H1 (cell line): ENCODE results near the gene SLC1A5. TPM values are rescaled to one million over a fixed set of nuclear protein-coding genes. Genes with fewer than 3 reads are reported as not detected.

Experiments used
- CTCF ChIA-PET: fragments of 300-600 bp; sonication (Branson Sonifier 250); formaldehyde crosslinking; loops from one replicate; lab custom pipeline; 2021; ENCODE audit not compliant: partially characterized antibody; lab: Charles Lee
- POLR2A ChIA-PET: fragments of 300-600 bp; sonication (Branson Sonifier 250); formaldehyde crosslinking; loops from one replicate; lab custom pipeline; 2021; ENCODE audit warnings: inconsistent platforms; ENCODE audit not compliant: partially characterized antibody; lab: Charles Lee
- DNase-seq, 2 experiments: peaks; one replicate each; pipeline versions ENCODE4 v3.0.0 to v3.0.0-alpha.2; 2010 to 2022; ENCODE audit warnings: low spot score in 2 of 2, low read depth in 1 of 2, mixed read lengths in 1 of 2
- FAIRE-seq: peaks from 2 replicates; lab custom pipeline; 2011; peaks lifted over from hg19 to GRCh38; lab: Jason Lieb, UNC
- H2AFZ ChIP-seq: 2 replicates; pipeline ENCODE4 v1.8.1; 2012; ENCODE audit warnings: low read length, inconsistent platforms
- H2AK5ac ChIP-seq: 2 replicates; pipeline ENCODE4 v1.6.1; 2013; ENCODE audit warnings: low read depth, low read length
- H2BK120ac ChIP-seq: replicated peaks from 2 replicates; pipeline ENCODE3; 2013; ENCODE audit warnings: low read depth, low read length, inconsistent platforms
- H2BK12ac ChIP-seq: 2 replicates; pipeline ENCODE4 v1.6.1; 2013; ENCODE audit warnings: low read depth, low read length
- H2BK15ac ChIP-seq: 2 replicates; pipeline ENCODE4 v1.6.1; 2013; ENCODE audit warnings: low read length
- H2BK20ac ChIP-seq: 2 replicates; pipeline ENCODE4 v1.6.1; 2013; ENCODE audit warnings: low read length
- H2BK5ac ChIP-seq: 2 replicates; pipeline ENCODE4 v1.6.1; 2013; ENCODE audit warnings: low read depth, low read length
- H3K14ac ChIP-seq: 2 replicates; pipeline ENCODE4 v1.6.1; 2013; ENCODE audit warnings: inconsistent platforms; ENCODE audit not compliant: insufficient read length
- H3K18ac ChIP-seq: 2 replicates; pipeline ENCODE4 v1.6.1; 2013; ENCODE audit warnings: low read length; ENCODE audit errors: extremely low read depth
- H3K23ac ChIP-seq: 2 replicates; pipeline ENCODE4 v1.6.1; 2013; ENCODE audit warnings: inconsistent platforms; ENCODE audit not compliant: insufficient read length
- H3K23me2 ChIP-seq: 2 replicates; pipeline ENCODE4 v1.6.1; 2013; ENCODE audit warnings: low read depth, low read length
- H3K27ac ChIP-seq: 2 replicates; pipeline ENCODE4 v1.6.1; 2011; ENCODE audit warnings: low read depth, low read length, inconsistent platforms
- H3K27me3 ChIP-seq, 4 experiments: replicated peaks in 1 of 4; 1 replicate in 1 of 4; 2 replicates in 3 of 4; pipeline versions ENCODE4 v1.6.1 to v1.8.1; 2011 to 2013; ENCODE audit warnings: low read length in 3 of 4, mild to moderate bottlenecking in 3 of 4, inconsistent platforms in 2 of 4, mixed read lengths in 2 of 4, moderate library complexity in 1 of 4; ENCODE audit not compliant: control insufficient read depth in 3 of 4, insufficient read depth in 3 of 4; ENCODE audit errors: extremely low read depth in 1 of 4
- H3K36me3 ChIP-seq, 4 experiments: 2 replicates each; pipeline versions ENCODE4 v1.6.1 to v1.8.1; 2011 to 2013; ENCODE audit warnings: mild to moderate bottlenecking in 4 of 4, low read length in 3 of 4, moderate library complexity in 2 of 4, control low read depth in 1 of 4, inconsistent platforms in 1 of 4; ENCODE audit not compliant: insufficient read depth in 4 of 4, control insufficient read depth in 2 of 4
- H3K4ac ChIP-seq: replicated peaks from 2 replicates; pipeline ENCODE3; 2013; ENCODE audit warnings: low read length, low read depth, mixed read lengths, inconsistent platforms; ENCODE audit not compliant: insufficient read length
- H3K4me1 ChIP-seq, 4 experiments: replicated peaks in 1 of 4; 1 replicate in 1 of 4; 2 replicates in 3 of 4; pipeline versions ENCODE4 v1.6.1 to v1.8.1; 2011 to 2013; ENCODE audit warnings: low read length in 3 of 4, inconsistent platforms in 2 of 4, mixed read lengths in 1 of 4; ENCODE audit not compliant: insufficient read depth in 4 of 4, control insufficient read depth in 3 of 4
- H3K4me2 ChIP-seq, 2 experiments: 2 replicates each; pipeline versions ENCODE4 v1.6.1 to v1.8.1; 2011 to 2013; ENCODE audit warnings: low read depth in 2 of 2, low read length in 2 of 2, control low read depth in 1 of 2, inconsistent platforms in 1 of 2, mild to moderate bottlenecking in 1 of 2; ENCODE audit not compliant: insufficient read depth in 1 of 2
- H3K4me3 ChIP-seq, 4 experiments: fragments of 200-600, 300-600 bp in 1 of 4; sonication (generic), shearing (Covaris generic), sonication (Bioruptor Twin) in 1 of 4; 2 replicates each; pipeline versions ENCODE4 v1.5.1 to v1.8.1; 2011 to 2016; ENCODE audit warnings: low read length in 4 of 4, low read depth in 3 of 4, control low read depth in 2 of 4, inconsistent platforms in 2 of 4, mild to moderate bottlenecking in 2 of 4, mixed read lengths in 1 of 4, moderate library complexity in 1 of 4; ENCODE audit not compliant: insufficient read depth in 2 of 4; ENCODE audit errors: extremely low read depth in 1 of 4
- H3K56ac ChIP-seq: replicated peaks from 2 replicates; pipeline ENCODE3; 2013; ENCODE audit warnings: low read depth, mild to moderate bottlenecking, mixed read lengths, low read length, inconsistent platforms; ENCODE audit not compliant: insufficient read length
- H3K79me1 ChIP-seq: 2 replicates; pipeline ENCODE4 v1.6.1; 2013; ENCODE audit warnings: low read depth, low read length, control low read depth
- H3K79me2 ChIP-seq, 2 experiments: 2 replicates each; pipeline versions ENCODE4 v1.6.1 to v1.8.1; 2012 to 2013; ENCODE audit warnings: low read length in 2 of 2, mild to moderate bottlenecking in 2 of 2, inconsistent platforms in 1 of 2; ENCODE audit not compliant: insufficient read depth in 2 of 2, control insufficient read depth in 1 of 2
- H3K9ac ChIP-seq, 4 experiments: replicated peaks in 1 of 4; 1 replicate in 1 of 4; 2 replicates in 3 of 4; pipeline versions ENCODE4 v1.6.1 to v1.8.1; 2011 to 2013; ENCODE audit warnings: low read depth in 3 of 4, low read length in 3 of 4, control low read depth in 2 of 4, mild to moderate bottlenecking in 2 of 4, moderate library complexity in 2 of 4, inconsistent platforms in 1 of 4; ENCODE audit errors: extremely low read depth in 1 of 4
- H3K9me3 ChIP-seq, 2 experiments: 2 replicates each; pipeline versions ENCODE4 v1.6.1 to v1.8.1; 2012 to 2013; ENCODE audit warnings: mild to moderate bottlenecking in 2 of 2, moderate library complexity in 2 of 2, control low read depth in 1 of 2, inconsistent platforms in 1 of 2, low read depth in 1 of 2, low read length in 1 of 2, mixed read lengths in 1 of 2; ENCODE audit not compliant: insufficient read depth in 2 of 2
- H4K20me1 ChIP-seq, 2 experiments: replicated peaks in 1 of 2; 2 replicates each; pipeline versions ENCODE3 to v1.8.1; 2011 to 2013; ENCODE audit warnings: inconsistent platforms in 2 of 2, low read length in 2 of 2, mild to moderate bottlenecking in 1 of 2; ENCODE audit not compliant: insufficient read depth in 2 of 2, control insufficient read depth in 1 of 2
- H4K5ac ChIP-seq: 2 replicates; pipeline ENCODE4 v1.6.1; 2013; ENCODE audit warnings: low read length, low read depth, mixed read lengths, inconsistent platforms; ENCODE audit not compliant: insufficient read length
- H4K8ac ChIP-seq: 2 replicates; pipeline ENCODE4 v1.8.0; 2013; ENCODE audit warnings: mild to moderate bottlenecking, moderate library complexity, low read length, inconsistent platforms; ENCODE audit not compliant: insufficient read depth; ENCODE audit errors: extremely low read depth
- H4K91ac ChIP-seq: replicated peaks from 2 replicates; pipeline ENCODE3; 2013; ENCODE audit warnings: low read length, mixed read lengths, inconsistent platforms; ENCODE audit not compliant: insufficient read length
- GABPA ChIP-seq: IDR thresholded peaks from 2 replicates; pipeline ENCODE4 v1.6.1; 2011; ENCODE audit warnings: mild to moderate bottlenecking, low read length, moderate library complexity, borderline replicate concordance; ENCODE audit not compliant: insufficient read depth
- JUN ChIP-seq: IDR thresholded peaks from 2 replicates; pipeline ENCODE4 v1.6.1; 2011; ENCODE audit warnings: low read depth, mild to moderate bottlenecking, improper control_type of control experiment, low read length
- JUND ChIP-seq: IDR thresholded peaks from 2 replicates; pipeline ENCODE4 v1.6.1; 2011; ENCODE audit warnings: mild to moderate bottlenecking, improper control_type of control experiment, low read length
- POU5F1 ChIP-seq: IDR thresholded peaks from 2 replicates; pipeline ENCODE4 v1.6.1; 2011; ENCODE audit warnings: low read depth, mild to moderate bottlenecking, low read length, moderate library complexity
- RAD21 ChIP-seq, 2 experiments: IDR thresholded peaks in 1 of 2; conservative IDR thresholded peaks in 1 of 2; 2 replicates each; pipeline ENCODE4 v1.6.1; 2011; ENCODE audit warnings: low read depth in 2 of 2, low read length in 2 of 2, improper control_type of control experiment in 1 of 2, inconsistent platforms in 1 of 2, mild to moderate bottlenecking in 1 of 2, moderate library complexity in 1 of 2
- RNF2 ChIP-seq: fragments of 200-900, 300-1000 bp; sonication (generic); IDR thresholded peaks from 2 replicates; pipeline ENCODE4 v1.7.1; 2016; ENCODE audit warnings: borderline replicate concordance, low read depth, mild to moderate bottlenecking, antibody characterized with exemption, low read length; ENCODE audit not compliant: poor library complexity, severe bottlenecking; ENCODE audit errors: missing control alignments
- RXRA ChIP-seq: IDR thresholded peaks from 2 replicates; pipeline ENCODE4 v1.6.1; 2011; ENCODE audit warnings: low read depth, mild to moderate bottlenecking, low read length, moderate library complexity; ENCODE audit not compliant: insufficient read depth
- SIN3A ChIP-seq, 2 experiments: IDR thresholded peaks in 1 of 2; conservative IDR thresholded peaks in 1 of 2; 2 replicates each; pipeline ENCODE4 v1.6.1; 2011 to 2012; ENCODE audit warnings: low read length in 2 of 2, improper control_type of control experiment in 1 of 2, low read depth in 1 of 2, mild to moderate bottlenecking in 1 of 2
- SIRT6 ChIP-seq: IDR thresholded peaks from one replicate; pipeline ENCODE4 v1.7.1; 2012; ENCODE audit warnings: low read length, inconsistent platforms
- TAF1 ChIP-seq: IDR thresholded peaks from 2 replicates; pipeline ENCODE4 v1.6.1; 2011; ENCODE audit warnings: mild to moderate bottlenecking, low read depth, low read length
- YY1 ChIP-seq: IDR thresholded peaks from 2 replicates; pipeline ENCODE4 v1.6.1; 2011; ENCODE audit warnings: low read depth, mild to moderate bottlenecking, low read length
- ZNF274 ChIP-seq: IDR thresholded peaks from 2 replicates; pipeline ENCODE4 v1.7.0; 2012; ENCODE audit warnings: low read length, borderline replicate concordance; ENCODE audit errors: extremely low read depth
- WGBS, 2 experiments: shearing (Covaris generic) in 1 of 2; methylation state at CpG; one replicate each; pipeline versions ENCODE4 v1.1.6 to v1.1.7; 2013 to 2015; ENCODE audit warnings: low lambda C conversion rate in 2 of 2, mixed read lengths in 2 of 2, inconsistent platforms in 1 of 2, low coverage in 1 of 2, missing lambda C conversion rate in 1 of 2; ENCODE audit not compliant: insufficient replicate concordance in 2 of 2, insufficient coverage in 1 of 2, insufficient read length in 1 of 2; ENCODE audit errors: extremely low coverage in 1 of 2, missing lambda C conversion rate in 1 of 2; 5-methylcytosine and 5-hydroxymethylcytosine counted together
- polyA plus RNA-seq, 7 experiments: library from polyadenylated mRNA; depleted of rRNA in 3 of 7; stranded (reverse) in 5 of 7; unstranded in 2 of 7; fragments of >200 nt in 5 of 7; fragments of 200-250 nt in 2 of 7; gene quantifications; 1 replicate in 5 of 7; 2 replicates in 1 of 7; 4 replicates in 1 of 7; pipeline versions ENCODE4 v1.2.1 to v1.2.3, GENCODE V29; 2011 to 2013; ENCODE audit warnings: missing spikeins in 2 of 7, mixed read lengths in 2 of 7
- total RNA-seq: library from RNA; stranded (reverse); fragmentation: NEBNext Ultra II Directional; extraction: Animal tissue kit (Norgen Biotek cat#: 25700); gene quantifications from 2 replicates; pipeline ENCODE4 v1.2.1, GENCODE V29; 2021
- TF ChIP-seq, protein P1 (sequence below): IDR thresholded peaks from 2 replicates; pipeline ENCODE4 v1.6.1; 2012; ENCODE audit warnings: inconsistent platforms

SLC1A5 gene
- total and polyA plus RNA-seq, 2 of the 8 experiments (the other 6 are each of a cell fraction or from before 2014, with no cell fraction given) = 291 to 351 TPM

DNA sequence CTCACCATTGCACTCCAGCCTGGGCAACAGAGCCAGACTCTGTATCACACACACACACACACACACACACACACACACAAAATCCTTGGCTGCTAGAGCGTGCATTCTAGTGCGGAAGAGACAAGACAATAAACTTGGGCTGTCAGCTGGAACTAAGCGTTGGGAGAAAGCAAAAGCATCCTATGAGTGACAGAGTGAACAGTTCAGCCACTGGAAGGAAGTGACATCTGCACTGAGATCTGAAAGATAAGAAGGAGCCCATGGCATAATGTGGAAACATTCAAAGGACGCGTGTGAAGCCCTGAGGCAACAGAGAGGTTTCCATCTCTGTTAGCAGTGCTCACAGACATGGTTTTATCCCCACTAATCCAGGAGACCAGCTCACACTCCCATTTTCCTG, 3.5 kb upstream of the SLC1A5 start:
- H3K14ac ChIP-seq = no peak overlapping the region
- no peak overlapping the region for H2BK120ac ChIP-seq
- H2BK15ac ChIP-seq = no peak overlapping the region
- H2BK20ac ChIP-seq = no peak overlapping the region
- no peak overlapping the region for H4K8ac ChIP-seq
- 95% methylated on average over 5 of the region's 5 CpGs; no CpG with 5 or more reads in 1 of the 2 experiments for WGBS, 2 experiments
- H3K56ac ChIP-seq = no peak overlapping the region
- no peaks in the 10 kb centered on the region; a peak in 2 of 7 replicates for H3K4me1 ChIP-seq
- H4K91ac ChIP-seq = no peak overlapping the region
- H3K18ac ChIP-seq = no peak overlapping the region
- H3K36me3 ChIP-seq = no peaks in the 10 kb centered on the region
- no peak for FAIRE-seq
- no peak overlapping the region for H3K9ac ChIP-seq
- H3K27ac ChIP-seq = no peak overlapping the region
- H3K79me1 ChIP-seq = no peaks in the 10 kb centered on the region
- H3K4ac ChIP-seq = no peak overlapping the region
- peaks cover 11 to 14% of the 10 kb centered on the region in 2 experiments for H3K79me2 ChIP-seq
- peaks cover 4% of the 10 kb centered on the region; the same call in 1 of the 2 replicates for H3K23me2 ChIP-seq
- no peak overlapping the region for H2AFZ ChIP-seq
- H4K20me1 ChIP-seq = peaks cover 0 to 2% of the 10 kb centered on the region in 2 experiments
- H3K23ac ChIP-seq = no peak overlapping the region
- no peaks in the 10 kb centered on the region for H3K9me3 ChIP-seq
- no peak overlapping the region for H2BK5ac ChIP-seq
- TF ChIP-seq, protein P1, sequence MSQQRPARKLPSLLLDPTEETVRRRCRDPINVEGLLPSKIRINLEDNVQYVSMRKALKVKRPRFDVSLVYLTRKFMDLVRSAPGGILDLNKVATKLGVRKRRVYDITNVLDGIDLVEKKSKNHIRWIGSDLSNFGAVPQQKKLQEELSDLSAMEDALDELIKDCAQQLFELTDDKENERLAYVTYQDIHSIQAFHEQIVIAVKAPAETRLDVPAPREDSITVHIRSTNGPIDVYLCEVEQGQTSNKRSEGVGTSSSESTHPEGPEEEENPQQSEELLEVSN = no peak
- TF ChIP-seq JUND (no peak), POU5F1 (no peak), GABPA (no peak), RAD21 (IDR thresholded peaks at IDR 0.05 in 1 of 2, conservative IDR thresholded peaks at IDR 0.05 in 1 of 2; ENCODE audit: low read depth in 2 of 2, low read length in 2 of 2) (no peak), JUN (no peak), SIN3A (conservative IDR thresholded peaks at IDR 0.05 in 1 of 2, IDR thresholded peaks at IDR 0.05 in 1 of 2; ENCODE audit: low read depth in 1 of 2, low read length in 2 of 2) (no peak), ZNF274 (no peak), YY1 (no peak), RXRA (no peak), RNF2 (no peak), SIRT6 (no peak), TAF1 (no peak)
- TF ChIP-seq, all 59 proteins: peak for 0
- no peaks in the 10 kb centered on the region; a peak in 1 of 7 replicates for H3K27me3 ChIP-seq
- no peak for DNase-seq
- H2BK12ac ChIP-seq = no peak overlapping the region
- no peak overlapping the region for H3K4me3 ChIP-seq
- H3K4me2 ChIP-seq = no peak overlapping the region
- CTCF ChIA-PET = interaction anchor here (1.1 to 1.4 kb wide), 3 partner anchors 14 to 39 kb away, joined by 3 to 7 read pairs (median 5); no protein-coding TSS in a partner anchor
- no peak overlapping the region for H2AK5ac ChIP-seq
- no peak overlapping the region for H4K5ac ChIP-seq
- POLR2A ChIA-PET = interaction anchor here (0.5 to 18.4 kb wide), 3 partner anchors 9 to 320 kb away, joined by 3 to 333 read pairs (median 4); no protein-coding TSS in a partner anchor
